Stomach (tissue), 4 donors: ENCODE data around the gene MMP10.

ENCODE experiments used
- EP300 ChIP-seq: sonication (generic); formaldehyde crosslinking; IDR thresholded peaks from one replicate; pipeline ENCODE4 v1.6.1; 2017; ENCODE audit warnings: antibody characterized with exemption
- POLR2A ChIP-seq, 4 donors: fragments of 450-650 bp; IDR thresholded peaks; one replicate each; pipeline ENCODE4 v1.6.1; 2016; ENCODE audit warnings: antibody characterized with exemption in 4 of 4, control low read depth in 2 of 4, mild to moderate bottlenecking in 1 of 4, moderate library complexity in 1 of 4
- POLR2AphosphoS5 ChIP-seq, 3 donors: sonication (generic); formaldehyde crosslinking; IDR thresholded peaks; one replicate each; pipeline ENCODE4 v1.6.1; 2016; ENCODE audit warnings: antibody characterized with exemption in 3 of 3
- TF ChIP-seq, protein P1 (sequence below), 7 experiments: fragments of 450-650 bp in 4 of 7; fragments of 200-600 bp in 3 of 7; sonication (generic) in 3 of 7; IDR thresholded peaks; one replicate each; pipeline ENCODE4 v1.5.1; 2016 to 2019; ENCODE audit warnings: antibody characterized with exemption in 7 of 7, control low read depth in 2 of 7, mild to moderate bottlenecking in 1 of 7

DNA sequence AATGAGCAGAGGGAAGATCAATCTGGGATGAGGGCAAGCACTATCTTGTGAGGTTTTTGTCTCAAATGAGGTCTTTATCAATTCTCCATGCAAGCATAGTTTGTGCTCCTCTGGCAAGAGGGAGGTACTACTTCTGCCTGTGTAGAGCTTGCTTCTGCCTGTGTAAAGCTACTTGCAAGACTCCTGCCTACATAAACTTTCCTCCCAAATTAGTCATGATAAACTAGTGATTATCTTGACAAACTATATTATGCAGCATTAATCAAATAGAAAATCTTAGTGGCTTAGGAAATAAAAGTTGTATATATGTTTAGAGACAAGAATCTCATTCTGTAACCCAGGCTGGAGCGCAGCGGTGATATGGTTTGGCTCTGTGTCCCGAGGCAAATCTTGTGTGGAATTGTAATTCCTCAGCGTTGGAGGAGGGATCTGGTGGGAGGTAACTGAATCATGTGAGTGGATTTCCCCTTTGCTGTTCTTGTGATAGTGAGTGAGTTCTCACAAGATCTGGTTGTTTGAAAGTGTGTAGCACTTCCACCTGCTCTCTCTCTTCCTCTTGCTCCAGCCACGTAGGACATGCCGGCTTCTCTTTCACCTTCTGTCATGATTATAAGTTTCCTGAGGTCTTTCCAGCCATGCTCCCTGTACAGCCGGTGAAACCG, 8.0 kb upstream of the MMP10 start:
- TF ChIP-seq EP300 (no peak), POLR2AphosphoS5 (IDR thresholded peaks at IDR 0.05) (no peak), POLR2A (IDR thresholded peaks at IDR 0.05) (no peak)
- TF ChIP-seq, protein P1, sequence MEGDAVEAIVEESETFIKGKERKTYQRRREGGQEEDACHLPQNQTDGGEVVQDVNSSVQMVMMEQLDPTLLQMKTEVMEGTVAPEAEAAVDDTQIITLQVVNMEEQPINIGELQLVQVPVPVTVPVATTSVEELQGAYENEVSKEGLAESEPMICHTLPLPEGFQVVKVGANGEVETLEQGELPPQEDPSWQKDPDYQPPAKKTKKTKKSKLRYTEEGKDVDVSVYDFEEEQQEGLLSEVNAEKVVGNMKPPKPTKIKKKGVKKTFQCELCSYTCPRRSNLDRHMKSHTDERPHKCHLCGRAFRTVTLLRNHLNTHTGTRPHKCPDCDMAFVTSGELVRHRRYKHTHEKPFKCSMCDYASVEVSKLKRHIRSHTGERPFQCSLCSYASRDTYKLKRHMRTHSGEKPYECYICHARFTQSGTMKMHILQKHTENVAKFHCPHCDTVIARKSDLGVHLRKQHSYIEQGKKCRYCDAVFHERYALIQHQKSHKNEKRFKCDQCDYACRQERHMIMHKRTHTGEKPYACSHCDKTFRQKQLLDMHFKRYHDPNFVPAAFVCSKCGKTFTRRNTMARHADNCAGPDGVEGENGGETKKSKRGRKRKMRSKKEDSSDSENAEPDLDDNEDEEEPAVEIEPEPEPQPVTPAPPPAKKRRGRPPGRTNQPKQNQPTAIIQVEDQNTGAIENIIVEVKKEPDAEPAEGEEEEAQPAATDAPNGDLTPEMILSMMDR (IDR thresholded peaks at IDR 0.05) = no peak
